ENCODE data around the gene ARNT2.

DNA sequence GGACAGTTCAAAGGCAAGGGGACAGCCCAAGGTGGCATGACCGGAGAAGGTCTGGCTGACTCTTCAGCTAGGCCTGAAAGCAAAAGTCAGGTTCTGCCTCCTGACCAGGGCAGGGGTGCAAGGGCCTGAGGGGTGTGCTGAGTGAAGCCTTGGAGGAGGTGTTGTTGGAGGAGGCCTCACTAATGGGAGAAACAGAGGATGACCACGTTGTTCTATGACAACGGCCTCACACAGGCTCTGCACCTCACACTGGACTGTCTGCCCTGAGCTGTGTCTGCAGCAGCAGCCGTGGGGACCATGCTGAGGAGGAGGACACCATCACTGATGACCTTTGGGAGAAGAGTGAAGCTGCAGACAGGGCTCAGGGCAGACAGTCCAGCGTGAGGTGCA is 174.0 kb downstream of the ARNT2 start:
- no peak for TF ChIP-seq EZH2 (IDR thresholded peaks at IDR 0.05; ENCODE audit: low read depth, unreplicated experiment)
- no peak for TF ChIP-seq EZH2phosphoT487 (IDR thresholded peaks at IDR 0.05; ENCODE audit: unreplicated experiment)
- TF ChIP-seq, protein P1, sequence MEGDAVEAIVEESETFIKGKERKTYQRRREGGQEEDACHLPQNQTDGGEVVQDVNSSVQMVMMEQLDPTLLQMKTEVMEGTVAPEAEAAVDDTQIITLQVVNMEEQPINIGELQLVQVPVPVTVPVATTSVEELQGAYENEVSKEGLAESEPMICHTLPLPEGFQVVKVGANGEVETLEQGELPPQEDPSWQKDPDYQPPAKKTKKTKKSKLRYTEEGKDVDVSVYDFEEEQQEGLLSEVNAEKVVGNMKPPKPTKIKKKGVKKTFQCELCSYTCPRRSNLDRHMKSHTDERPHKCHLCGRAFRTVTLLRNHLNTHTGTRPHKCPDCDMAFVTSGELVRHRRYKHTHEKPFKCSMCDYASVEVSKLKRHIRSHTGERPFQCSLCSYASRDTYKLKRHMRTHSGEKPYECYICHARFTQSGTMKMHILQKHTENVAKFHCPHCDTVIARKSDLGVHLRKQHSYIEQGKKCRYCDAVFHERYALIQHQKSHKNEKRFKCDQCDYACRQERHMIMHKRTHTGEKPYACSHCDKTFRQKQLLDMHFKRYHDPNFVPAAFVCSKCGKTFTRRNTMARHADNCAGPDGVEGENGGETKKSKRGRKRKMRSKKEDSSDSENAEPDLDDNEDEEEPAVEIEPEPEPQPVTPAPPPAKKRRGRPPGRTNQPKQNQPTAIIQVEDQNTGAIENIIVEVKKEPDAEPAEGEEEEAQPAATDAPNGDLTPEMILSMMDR (conservative IDR thresholded peaks at IDR 0.05; ENCODE audit: low read depth in 2 of 2) = no peak
- TF ChIP-seq POLR2AphosphoS5 (IDR thresholded peaks at IDR 0.05; ENCODE audit: low read depth) = no peak
- no peak for TF ChIP-seq REST (IDR thresholded peaks at IDR 0.05; ENCODE audit: unreplicated experiment)
- no peak for TF ChIP-seq NANOG (IDR thresholded peaks at IDR 0.05; ENCODE audit: borderline replicate concordance)
